Stimulated activated CD4-positive, alpha-beta T cell treated with anti-CD3 and anti-CD28 coated beads, Interleukin-15, amount 100 ng/mL, for 24 hours (primary cell): ENCODE measurements around the gene C20orf204.
A peak's percentile ranks its signal among the peaks of the same experiment; 100 is the strongest.

Experiments
- DNase-seq: peaks from one replicate; pipeline ENCODE4 v3.0.0-alpha.2; 2020

C20orf204 gene

DNA sequence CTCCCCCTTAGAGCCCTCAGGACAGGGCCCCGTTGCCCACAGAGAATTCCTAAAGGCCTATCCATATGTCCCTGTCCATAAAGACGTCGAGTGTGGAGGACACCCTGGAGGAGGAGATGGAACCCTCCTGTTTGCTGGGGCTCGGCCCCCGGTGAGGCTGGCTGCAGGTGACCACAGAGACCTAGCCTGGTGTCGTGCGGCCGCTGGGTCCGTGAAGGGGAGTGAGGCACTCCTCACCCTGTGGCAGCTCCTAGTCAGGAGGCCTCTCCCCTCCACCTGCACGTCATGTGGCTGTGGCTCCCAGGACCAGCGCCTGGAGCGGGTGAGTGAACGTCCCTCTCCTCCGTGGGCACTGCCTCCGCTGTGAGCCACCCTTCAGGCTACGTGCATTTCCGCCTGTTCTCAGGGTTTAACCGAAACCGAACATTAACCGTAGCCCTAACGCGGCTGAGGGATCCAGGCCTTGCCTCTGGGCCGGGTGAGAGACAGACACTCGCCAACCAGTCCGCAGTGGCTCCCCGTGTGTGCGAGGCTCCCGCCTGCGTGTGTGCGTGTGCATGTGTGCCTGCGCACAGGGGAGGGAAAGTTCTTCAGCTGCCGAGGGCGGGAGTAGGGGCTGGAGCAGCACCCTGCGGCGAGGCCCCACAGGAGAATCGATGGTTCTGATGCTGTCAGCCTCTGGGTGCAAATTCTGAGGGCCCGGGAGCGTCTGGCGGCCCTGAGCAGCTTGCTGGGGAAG lies 21.1 kb downstream of the C20orf204 start:
- peak; percentile 40 for DNase-seq

DNA sequence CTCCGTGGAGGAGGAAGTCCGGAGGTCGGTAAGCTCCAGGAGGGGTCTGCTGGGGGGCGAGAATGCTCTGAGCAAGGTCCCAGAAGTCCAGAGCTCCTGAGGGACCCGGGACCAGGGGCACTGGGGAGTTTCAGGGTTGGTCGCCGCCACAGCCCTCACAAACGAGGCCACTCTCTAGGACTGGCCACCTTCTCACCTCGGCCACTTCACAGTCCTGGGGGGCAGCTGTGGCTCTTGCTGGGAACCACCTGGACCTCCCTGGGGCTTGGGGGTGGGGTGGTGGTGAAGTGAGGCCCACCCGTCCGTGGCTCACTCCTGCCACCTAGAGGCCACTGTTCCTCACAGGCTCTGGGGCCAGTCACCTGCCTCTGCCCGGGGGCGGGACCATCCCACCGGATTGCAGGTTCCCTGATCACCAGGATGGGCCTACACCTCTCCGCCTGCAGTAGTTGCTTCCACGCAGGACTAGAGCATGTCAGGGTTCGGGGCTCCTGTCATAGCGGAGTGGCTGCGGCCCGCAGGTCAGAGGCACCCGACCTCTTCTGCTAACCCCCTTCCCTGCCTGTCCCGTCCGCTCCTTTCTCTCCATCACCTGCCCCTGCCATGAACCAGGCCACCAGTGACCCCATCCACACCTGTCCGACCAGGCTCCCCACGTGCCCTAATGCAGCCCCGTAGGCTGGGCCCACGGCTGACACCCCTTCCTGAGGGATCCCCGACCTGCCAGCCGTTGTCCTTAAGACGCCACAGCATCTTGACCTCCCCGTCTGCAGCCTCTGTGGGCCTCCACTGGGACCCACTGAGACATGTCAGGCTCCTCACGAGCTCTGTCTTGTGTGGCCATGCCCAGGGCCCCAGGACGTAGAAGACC lies 21.9 kb downstream of the C20orf204 start:
- peak; percentile 91 for DNase-seq

- DNase-seq: no peak
These were observed 22.6 kb downstream of the C20orf204 start for GRCh38 chr20:64058536-64058935.

- DNase-seq: no peak
These were observed 26.3 kb downstream of the C20orf204 start for GRCh38 chr20:64062276-64062595.

DNA sequence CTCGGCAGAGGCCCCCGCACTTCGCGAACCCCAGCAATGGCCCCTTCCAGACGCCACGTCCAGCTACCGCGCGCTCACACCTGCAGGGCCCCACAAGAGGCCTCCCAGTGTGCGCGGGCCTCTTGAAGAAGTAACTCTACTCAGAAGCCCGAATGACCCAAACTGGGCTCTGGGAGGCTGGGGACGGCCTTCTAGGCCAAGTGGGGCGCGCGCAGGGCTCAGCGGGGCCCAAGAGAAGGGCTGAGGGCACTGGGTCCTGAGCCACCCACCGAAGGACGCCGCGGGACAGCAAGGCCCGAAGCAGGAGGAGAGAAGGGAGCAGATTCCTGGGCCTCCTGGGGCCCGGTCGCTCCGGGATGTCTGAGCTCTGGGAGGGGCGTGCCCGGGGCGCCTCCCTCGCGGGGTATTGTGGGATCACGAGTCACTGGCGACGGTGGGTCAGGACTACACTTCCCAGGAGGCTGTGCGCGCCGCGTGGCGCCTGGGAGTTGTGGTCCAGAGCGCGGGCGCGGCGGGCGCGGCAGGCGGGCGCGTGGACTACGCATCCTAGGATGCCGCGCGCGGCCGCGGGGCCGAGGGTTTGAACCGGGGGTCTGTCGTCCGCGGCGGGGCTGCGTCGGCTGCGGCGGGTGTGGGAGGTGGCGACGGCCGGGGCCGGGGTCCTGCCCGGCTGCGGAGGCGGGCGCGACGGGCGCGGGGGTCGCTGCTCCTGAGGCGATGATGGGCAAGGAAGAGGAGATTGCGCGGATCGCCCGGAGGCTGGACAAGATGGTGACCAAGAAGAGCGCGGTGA lies 26.8 kb downstream of the C20orf204 start, which contains the start of gene TCEA2:
Gene TCEA2, plus strand, starts transcription at position 603 of the 793 bp plus-strand sequence. Its CDS starts 115 bp downstream, at position 718.
- DNase-seq: peak; percentile 98

GRCh38 chr20:64063389-64064144 lies 27.6 kb downstream of the C20orf204 start:
- DNase-seq: peak; percentile 68

GRCh38 chr20:64064145-64064698 lies 28.2 kb downstream of the C20orf204 start:
- DNase-seq: no peak

DNA sequence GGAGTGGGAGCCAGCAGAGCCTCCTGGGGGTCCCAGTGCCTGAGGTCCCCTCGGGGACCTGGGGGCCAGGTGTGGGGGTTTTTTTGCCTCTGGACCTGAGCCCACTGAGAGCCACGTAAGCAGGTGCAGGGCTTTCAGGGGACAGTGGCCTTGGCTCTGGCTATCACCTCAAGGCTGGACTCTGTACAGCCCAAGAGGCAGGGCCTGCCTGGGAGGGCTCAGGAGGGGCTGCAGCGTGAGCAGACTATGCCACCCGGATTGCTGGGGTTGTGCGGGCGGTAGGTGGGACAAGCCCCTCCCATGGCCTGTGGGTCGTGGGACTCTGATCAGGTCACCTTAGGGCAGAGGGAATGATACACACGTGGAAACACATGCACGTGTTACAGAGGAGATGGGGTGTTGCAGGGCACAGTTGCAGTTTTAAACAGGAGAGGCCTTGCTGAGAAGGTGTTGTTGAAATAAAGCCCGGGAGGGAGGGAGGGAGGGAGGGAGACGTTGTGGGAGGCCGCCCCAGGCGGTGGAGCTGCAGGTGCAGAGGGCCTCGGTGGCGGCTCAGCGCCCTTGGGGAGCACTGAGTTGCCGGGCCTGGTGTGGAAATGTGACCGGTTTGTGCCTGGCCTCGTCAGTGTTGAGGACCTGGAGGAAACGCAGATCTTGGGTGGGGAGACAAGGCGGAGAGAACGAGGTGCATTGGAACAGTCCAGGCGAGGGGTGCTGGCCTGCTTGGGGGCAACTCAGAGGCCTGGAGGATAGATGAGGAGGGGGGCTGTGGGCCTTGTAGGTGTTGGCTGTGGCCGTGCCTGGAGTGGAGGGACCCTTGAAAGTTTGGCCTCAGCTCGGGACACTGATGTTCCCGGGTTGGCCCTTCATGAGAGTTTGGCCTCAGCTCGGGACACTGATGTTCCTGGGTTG lies 29.3 kb downstream of the C20orf204 start:
- no peak for DNase-seq

- DNase-seq: peak; percentile 74
These were observed 30.0 kb downstream of the C20orf204 start for GRCh38 chr20:64065974-64066343.

- no peak for DNase-seq
These were observed 31.1 kb downstream of the C20orf204 start for GRCh38 chr20:64067005-64067632.

GRCh38 chr20:64067733-64068307 lies 31.8 kb downstream of the C20orf204 start:
- DNase-seq: no peak

GRCh38 chr20:64068386-64069208 lies 32.6 kb downstream of the C20orf204 start:
- DNase-seq: no peak

- no peak for DNase-seq
These were observed 33.2 kb downstream of the C20orf204 start for GRCh38 chr20:64069209-64069613.

DNA sequence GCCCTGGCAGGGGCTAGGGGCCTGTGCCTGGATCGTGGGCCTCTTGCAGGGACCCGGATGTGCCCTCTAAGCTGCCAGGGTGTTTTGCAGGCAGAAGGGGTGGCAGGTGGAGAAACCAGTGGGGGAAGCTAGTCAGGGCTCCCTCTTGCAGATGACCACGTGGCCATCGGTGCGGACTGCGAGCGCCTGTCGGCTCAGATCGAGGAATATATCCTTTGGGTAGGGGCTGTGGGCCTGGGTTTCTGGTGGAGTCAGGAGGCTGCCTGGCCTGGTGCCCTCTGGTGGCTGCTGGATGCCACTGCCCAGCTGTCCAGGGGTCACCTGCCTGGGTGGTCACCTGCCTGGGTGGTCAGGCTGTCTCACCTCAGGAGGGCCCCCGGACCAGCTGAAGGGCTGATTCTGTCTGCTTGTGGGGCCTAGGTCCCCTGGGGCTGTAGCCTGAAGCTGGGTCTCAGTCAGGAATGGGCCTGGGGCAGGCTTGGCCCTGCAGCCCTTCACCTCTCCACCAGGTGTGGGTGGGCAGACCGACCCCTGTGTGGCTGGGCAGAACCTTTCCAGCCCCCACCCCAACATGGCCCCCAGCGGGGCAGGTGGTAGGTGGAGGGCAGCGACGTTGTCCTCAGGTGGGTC lies 33.7 kb downstream of the C20orf204 start:
- DNase-seq: no peak

- DNase-seq: no peak
These were observed 34.4 kb downstream of the C20orf204 start for GRCh38 chr20:64070244-64070993.

DNA sequence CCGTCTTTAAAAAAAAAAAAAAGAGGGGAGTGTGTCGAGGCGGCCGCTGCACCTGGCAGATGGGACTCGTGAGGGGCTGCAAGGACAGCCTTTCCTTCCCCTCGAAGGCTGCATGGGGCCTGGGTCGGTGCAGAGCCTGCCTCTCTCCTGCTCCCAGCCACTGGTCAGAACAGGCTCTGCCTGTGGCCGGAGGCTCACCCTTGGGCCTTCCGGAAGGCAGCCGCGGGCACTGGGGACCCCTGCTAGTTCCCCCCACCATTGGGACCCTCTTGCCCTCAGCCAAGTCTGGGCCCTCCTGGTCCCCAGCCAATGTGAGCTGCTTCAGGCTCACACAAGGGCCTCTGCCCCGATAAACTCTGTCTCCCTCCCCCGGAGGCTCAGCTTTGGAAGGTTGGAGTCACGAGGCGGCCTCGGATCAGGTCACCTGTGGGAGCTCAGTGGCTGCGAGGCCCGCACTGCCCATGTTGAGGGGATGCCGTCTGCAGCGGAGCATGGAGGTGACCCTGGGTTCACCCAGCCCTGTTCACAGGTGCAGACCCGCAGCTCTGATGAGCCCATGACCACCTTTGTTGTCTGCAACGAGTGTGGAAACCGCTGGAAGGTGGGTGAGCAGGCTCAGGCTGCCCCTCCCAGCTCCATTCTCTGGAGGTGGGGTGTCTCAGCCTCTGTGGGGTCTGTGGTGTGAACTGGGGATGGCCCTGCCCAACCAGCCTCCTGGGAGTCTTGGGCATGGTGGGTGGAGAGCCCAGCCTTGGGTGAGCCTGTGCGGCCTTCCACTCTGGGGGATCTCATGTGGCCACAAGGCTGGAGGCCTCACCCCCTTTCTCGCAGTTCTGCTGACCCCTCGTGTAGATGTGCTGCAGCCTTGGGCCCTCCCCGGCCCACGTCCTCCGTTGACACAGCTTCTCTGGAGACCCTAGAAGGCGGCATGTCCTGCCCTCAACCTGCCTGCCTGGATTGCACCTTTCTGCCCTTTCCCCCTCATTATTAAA lies 35.7 kb downstream of the C20orf204 start:
- no peak for DNase-seq
